ENCODE data around the gene BPHL. TPM values are rescaled to one million over a fixed set of nuclear protein-coding genes. Genes with fewer than 3 reads are reported as not detected.

BPHL gene
- total and polyA plus RNA-seq, 2 donors (not counting 1 experiment from before 2014, with no cell fraction given), result 10.3 to 14.3 TPM

GRCh38 chr6:3131695-3132094 lies 13.2 kb downstream of the BPHL start:
- Histone ChIP-seq H3K4me3 (ENCODE audit: control extremely low read depth in 1 of 5, extremely low read depth in 1 of 5, insufficient read depth in 1 of 5, low read depth in 2 of 5, low read length in 4 of 5) (no peak overlapping the region), H3K27ac (ENCODE audit: low read length in 2 of 2) (no peak overlapping the region), H4K20me1 (ENCODE audit: control insufficient read depth, insufficient read depth, low read length, poor library complexity, severe bottlenecking) (no peaks in the 10 kb centered on the region), H3K4me1 (ENCODE audit: control insufficient read depth in 2 of 2, insufficient read depth in 2 of 2, low read length in 2 of 2) (peaks cover 0 to under 1% of the 10 kb centered on the region in 2 donors), H2AFZ (ENCODE audit: insufficient read depth, low read depth, low read length, poor library complexity, severe bottlenecking) (no peak overlapping the region), H3K79me2 (ENCODE audit: control insufficient read depth, insufficient read depth, low read length) (no peaks in the 10 kb centered on the region), H3K4me2 (replicated peaks; ENCODE audit: low read depth, low read length, poor library complexity, severe bottlenecking) (no peak overlapping the region), H3K36me3 (replicated peaks in 1 of 2; ENCODE audit: control extremely low read depth in 1 of 2, control insufficient read depth in 1 of 2, extremely low read depth in 1 of 2, insufficient read depth in 2 of 2, low read length in 1 of 2) (peaks cover 3 to 10% of the 10 kb centered on the region in 2 experiments), H3K9me3 (ENCODE audit: control extremely low read depth in 1 of 3, control insufficient read depth in 2 of 3, insufficient read depth in 1 of 3, low read length in 2 of 3) (no peaks in the 10 kb centered on the region), H3K27me3 (replicated peaks in 1 of 4; ENCODE audit: control extremely low read depth in 1 of 4, control insufficient read depth in 3 of 4, insufficient read depth in 4 of 4, low read length in 3 of 4) (no peaks in the 10 kb centered on the region), H3K9ac (ENCODE audit: low read length) (no peak overlapping the region)
- ATAC-seq (ENCODE audit: low read depth) (no peak), DNase-seq (no peak)
- ChIA-PET CTCF (no interaction called here), POLR2A (no interaction called here)
- H3K4me3 Mint-ChIP-seq, result no peak overlapping the region
- no peaks in the 10 kb centered on the region for H3K4me1 Mint-ChIP-seq
- 97% methylated on average over 15 of the region's 15 CpGs for WGBS (ENCODE audit: insufficient coverage)
- no peaks in the 10 kb centered on the region for H3K27me3 Mint-ChIP-seq
- TF ChIP-seq CTCF (IDR thresholded peaks at IDR 0.05) (no peak), EZH2 (IDR thresholded peaks at IDR 0.05; ENCODE audit: borderline replicate concordance, insufficient read depth, low read depth, low read length, poor library complexity, severe bottlenecking) (no peak)
- H3K9me3 Mint-ChIP-seq (ENCODE audit: insufficient read depth), result no peaks in the 10 kb centered on the region
- intact Hi-C loops (cut with micrococcal nuclease), result no loop called here
- no peak overlapping the region for H3K27ac Mint-ChIP-seq

GRCh38 chr6:3133515-3133914 lies 15.0 kb downstream of the BPHL start:
- WGBS (ENCODE audit: insufficient coverage), result 98% methylated on average over 5 of the region's 9 CpGs
- H3K4me1 Mint-ChIP-seq, result peaks cover under 1% of the 10 kb centered on the region
- no peak overlapping the region for H3K27ac Mint-ChIP-seq
- no peak for TF ChIP-seq EZH2 (IDR thresholded peaks at IDR 0.05; ENCODE audit: borderline replicate concordance, insufficient read depth, low read depth, low read length, poor library complexity, severe bottlenecking)
- no peak for TF ChIP-seq CTCF (IDR thresholded peaks at IDR 0.05)
- no peaks in the 10 kb centered on the region for H3K9me3 ChIP-seq (ENCODE audit: control extremely low read depth in 1 of 3, control insufficient read depth in 2 of 3, insufficient read depth in 1 of 3, low read length in 2 of 3)
- POLR2A ChIA-PET, result no interaction called here
- H3K4me2 ChIP-seq (replicated peaks; ENCODE audit: low read depth, low read length, poor library complexity, severe bottlenecking), result no peak overlapping the region
- H2AFZ ChIP-seq (ENCODE audit: insufficient read depth, low read depth, low read length, poor library complexity, severe bottlenecking), result no peak overlapping the region
- no peak overlapping the region for H3K9ac ChIP-seq (ENCODE audit: low read length)
- no peak for ATAC-seq (ENCODE audit: low read depth)
- H3K36me3 ChIP-seq (replicated peaks in 1 of 2; ENCODE audit: control extremely low read depth in 1 of 2, control insufficient read depth in 1 of 2, extremely low read depth in 1 of 2, insufficient read depth in 2 of 2, low read length in 1 of 2), result peaks cover 6 to 21% of the 10 kb centered on the region in 2 experiments
- no peaks in the 10 kb centered on the region for H3K79me2 ChIP-seq (ENCODE audit: control insufficient read depth, insufficient read depth, low read length)
- H3K27ac ChIP-seq (ENCODE audit: low read length in 2 of 2), result no peak overlapping the region
- H3K4me3 Mint-ChIP-seq, result no peak overlapping the region
- H3K27me3 ChIP-seq (replicated peaks in 1 of 4; ENCODE audit: control extremely low read depth in 1 of 4, control insufficient read depth in 3 of 4, insufficient read depth in 4 of 4, low read length in 3 of 4), result no peaks in the 10 kb centered on the region
- no peaks in the 10 kb centered on the region for H4K20me1 ChIP-seq (ENCODE audit: control insufficient read depth, insufficient read depth, low read length, poor library complexity, severe bottlenecking)
- DNase-seq, result no peak
- no peak overlapping the region for H3K4me3 ChIP-seq (ENCODE audit: control extremely low read depth in 1 of 5, extremely low read depth in 1 of 5, insufficient read depth in 1 of 5, low read depth in 2 of 5, low read length in 4 of 5)
- H3K4me1 ChIP-seq (ENCODE audit: control insufficient read depth in 2 of 2, insufficient read depth in 2 of 2, low read length in 2 of 2), result no peaks in the 10 kb centered on the region
- CTCF ChIA-PET, result interaction anchor here (1.1 kb wide), 1 partner anchor 599 kb away, joined by 3 read pairs; no protein-coding TSS in a partner anchor
- intact Hi-C loops (cut with micrococcal nuclease), result no loop called here
- no peaks in the 10 kb centered on the region for H3K9me3 Mint-ChIP-seq (ENCODE audit: insufficient read depth)
- no peaks in the 10 kb centered on the region for H3K27me3 Mint-ChIP-seq
